ENCODE data around the gene IQGAP2.

The IQGAP2 gene

GRCh38 chr5:76682387-76682786, 279.3 kb downstream of the IQGAP2 start:
- in situ Hi-C loops (cut with MboI; ENCODE audit: low sequenced_read_pairs), result no loop called here

DNA sequence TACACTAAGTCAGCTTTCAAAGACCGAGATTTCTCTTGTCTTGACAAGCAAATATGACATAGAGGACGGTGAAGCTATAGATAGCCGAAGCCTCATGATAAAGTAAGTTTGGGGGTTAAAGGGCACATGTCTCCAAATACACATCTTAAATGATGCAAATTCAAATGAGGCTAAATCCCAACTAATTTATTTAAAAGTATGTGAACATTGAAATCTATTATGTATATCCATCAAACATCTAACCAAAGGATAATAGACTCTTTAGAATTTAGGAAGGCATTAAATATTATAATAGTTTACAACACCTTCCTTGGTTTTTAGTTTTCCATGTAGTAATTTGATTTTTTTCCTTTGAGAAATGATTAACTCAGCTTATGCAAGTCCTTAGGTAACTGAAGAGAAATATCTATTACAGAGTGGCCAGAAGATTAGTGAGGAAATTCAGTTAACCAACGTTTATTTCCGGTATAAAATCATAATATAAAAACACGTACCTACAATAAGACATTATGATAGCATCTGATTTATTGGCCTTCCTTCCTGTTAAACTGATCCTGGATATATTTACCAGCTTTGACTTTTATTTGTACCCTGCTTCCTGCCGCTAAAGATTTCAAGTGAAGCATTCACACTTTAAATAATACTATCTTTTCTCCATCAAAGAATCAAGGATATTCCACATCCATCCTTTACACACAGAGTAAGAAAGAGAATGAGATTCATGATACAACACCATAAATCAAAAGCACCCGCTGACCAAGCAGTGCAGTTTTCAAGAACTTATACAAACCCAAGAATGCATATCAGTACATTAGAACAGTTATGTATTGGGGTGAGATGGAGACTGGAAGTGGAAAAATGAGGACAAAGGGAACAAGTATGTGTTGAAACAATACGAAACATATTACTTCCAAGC, 281.0 kb downstream of the IQGAP2 start:
- in situ Hi-C loops (cut with MboI; ENCODE audit: low sequenced_read_pairs), result no loop called here

- in situ Hi-C loops (cut with MboI; ENCODE audit: low sequenced_read_pairs), result no loop called here
These were observed 281.9 kb downstream of the IQGAP2 start for GRCh38 chr5:76684756-76685519.

GRCh38 chr5:76685704-76686103, 282.6 kb downstream of the IQGAP2 start:
- in situ Hi-C loops (cut with MboI; ENCODE audit: low sequenced_read_pairs), result no loop called here

DNA sequence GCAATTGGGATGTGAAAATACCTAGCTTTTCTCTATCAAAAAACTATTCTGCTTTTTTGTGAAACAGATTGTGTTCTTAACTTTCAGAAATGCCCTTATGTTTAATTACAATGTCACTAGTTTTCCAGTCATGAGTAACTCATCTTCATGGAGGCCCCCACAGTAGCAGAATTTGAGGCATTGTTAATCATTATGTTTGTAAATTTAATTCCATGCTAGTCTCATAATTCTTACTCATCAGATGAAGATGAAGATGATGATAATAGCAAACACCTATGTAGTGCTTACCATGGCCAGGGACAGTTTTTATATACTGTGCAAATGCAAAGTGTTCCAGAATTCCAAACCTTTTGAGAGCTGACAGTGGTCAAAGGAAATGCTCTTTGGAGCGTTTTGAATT, 285.1 kb downstream of the IQGAP2 start:
- in situ Hi-C loops (cut with MboI; ENCODE audit: low sequenced_read_pairs), result no loop called here

DNA sequence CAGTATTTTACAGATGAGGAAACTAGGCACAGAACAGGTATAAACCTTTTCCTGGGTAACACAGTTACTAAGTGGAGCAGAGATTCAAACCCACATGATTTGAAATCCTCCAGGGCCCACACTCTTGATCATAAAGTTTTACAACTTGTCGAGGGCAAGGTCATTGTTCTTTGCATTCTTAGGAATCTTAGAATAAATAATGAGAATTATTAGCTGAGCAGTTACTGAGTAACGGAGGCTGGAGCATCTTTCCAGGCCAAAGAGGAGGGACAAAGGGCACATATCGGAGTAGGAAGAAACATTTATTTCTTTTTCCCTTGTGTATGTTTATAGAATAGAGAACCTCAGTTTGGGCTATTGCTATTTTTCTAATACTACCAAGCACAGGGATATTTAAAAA, 285.8 kb downstream of the IQGAP2 start:
- in situ Hi-C loops (cut with MboI; ENCODE audit: low sequenced_read_pairs), result no loop called here

GRCh38 chr5:76689321-76690036, 286.4 kb downstream of the IQGAP2 start:
- in situ Hi-C loops (cut with MboI; ENCODE audit: low sequenced_read_pairs), result no loop called here

GRCh38 chr5:76690037-76690679, 287.1 kb downstream of the IQGAP2 start:
- in situ Hi-C loops (cut with MboI; ENCODE audit: low sequenced_read_pairs), result no loop called here

GRCh38 chr5:76690704-76691466, 287.8 kb downstream of the IQGAP2 start:
- in situ Hi-C loops (cut with MboI; ENCODE audit: low sequenced_read_pairs), result no loop called here

DNA sequence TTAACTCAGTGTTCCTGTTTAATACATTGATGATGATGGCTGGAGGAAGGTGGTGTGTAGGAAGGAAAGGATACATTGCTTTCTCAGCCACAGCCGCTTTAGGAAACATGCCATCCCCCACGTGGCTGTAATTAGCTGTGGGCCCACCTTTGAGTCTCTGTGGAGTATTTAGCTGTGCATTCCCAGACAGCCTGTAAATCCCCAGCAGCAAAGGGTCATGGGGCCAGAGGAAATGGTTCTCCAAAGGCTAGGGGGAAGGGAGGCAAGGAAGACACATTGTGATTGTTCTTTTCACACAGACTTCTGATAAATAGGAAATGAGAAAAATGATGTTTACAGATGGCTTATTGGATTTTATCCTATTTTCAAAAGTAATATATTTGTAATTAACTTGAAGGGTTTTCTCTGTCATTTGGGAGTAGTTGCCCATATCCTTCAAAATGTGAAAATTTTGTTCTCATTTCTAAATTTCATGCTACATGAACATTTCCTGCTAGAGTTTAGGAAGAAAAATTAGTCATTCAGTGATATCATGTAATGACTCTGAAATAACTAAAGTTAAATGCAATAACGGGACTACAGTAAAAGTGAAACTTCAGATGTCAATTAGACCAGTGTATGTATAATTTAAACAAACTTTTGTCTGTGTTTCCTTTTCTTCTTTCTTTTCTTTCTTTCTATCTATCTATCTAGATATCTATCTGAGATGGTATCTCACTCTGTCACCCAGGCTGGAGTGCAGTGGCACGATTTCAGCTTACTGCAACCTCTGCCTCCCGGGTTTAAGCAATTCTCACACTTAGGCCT, 288.6 kb downstream of the IQGAP2 start:
- in situ Hi-C loops (cut with MboI; ENCODE audit: low sequenced_read_pairs), result no loop called here

DNA sequence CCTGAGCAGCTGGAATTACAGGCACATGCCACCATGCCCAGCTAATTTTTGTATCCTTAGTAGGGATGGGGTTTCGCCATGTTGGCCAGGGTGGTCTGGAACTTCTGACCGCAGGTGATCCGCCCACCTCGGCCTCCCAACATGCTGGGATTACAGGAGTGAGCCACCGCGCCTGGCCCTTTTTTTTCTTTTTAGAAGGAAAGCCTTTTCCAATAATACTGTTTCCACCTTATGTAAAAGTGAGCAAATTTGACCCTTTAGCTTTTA, 289.1 kb downstream of the IQGAP2 start:
- in situ Hi-C loops (cut with MboI; ENCODE audit: low sequenced_read_pairs), result no loop called here

GRCh38 chr5:76692651-76693050, 289.6 kb downstream of the IQGAP2 start:
- in situ Hi-C loops (cut with MboI; ENCODE audit: low sequenced_read_pairs), result no loop called here

GRCh38 chr5:76693141-76693540, 290.1 kb downstream of the IQGAP2 start:
- in situ Hi-C loops (cut with MboI; ENCODE audit: low sequenced_read_pairs), result no loop called here

- in situ Hi-C loops (cut with MboI; ENCODE audit: low sequenced_read_pairs), result no loop called here
These were observed 291.2 kb downstream of the IQGAP2 start for GRCh38 chr5:76694317-76694716.

DNA sequence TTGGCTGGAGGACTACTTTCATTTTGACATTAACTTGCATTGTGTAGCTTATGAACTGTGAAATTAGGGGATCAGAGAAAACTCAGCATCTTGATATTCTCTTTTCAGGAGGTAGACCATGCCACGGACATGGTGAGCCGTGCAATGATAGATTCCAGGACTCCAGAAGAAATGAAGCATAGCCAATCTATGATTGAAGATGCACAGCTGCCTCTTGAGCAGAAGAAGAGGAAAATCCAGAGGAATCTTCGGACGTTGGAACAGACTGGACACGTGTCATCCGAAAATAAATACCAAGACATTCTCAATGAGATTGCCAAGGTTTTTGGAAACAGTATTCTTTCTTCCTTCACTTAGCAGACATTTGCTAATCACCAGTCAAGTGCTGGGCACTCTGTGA, 292.3 kb downstream of the IQGAP2 start:
- in situ Hi-C loops (cut with MboI; ENCODE audit: low sequenced_read_pairs), result no loop called here

DNA sequence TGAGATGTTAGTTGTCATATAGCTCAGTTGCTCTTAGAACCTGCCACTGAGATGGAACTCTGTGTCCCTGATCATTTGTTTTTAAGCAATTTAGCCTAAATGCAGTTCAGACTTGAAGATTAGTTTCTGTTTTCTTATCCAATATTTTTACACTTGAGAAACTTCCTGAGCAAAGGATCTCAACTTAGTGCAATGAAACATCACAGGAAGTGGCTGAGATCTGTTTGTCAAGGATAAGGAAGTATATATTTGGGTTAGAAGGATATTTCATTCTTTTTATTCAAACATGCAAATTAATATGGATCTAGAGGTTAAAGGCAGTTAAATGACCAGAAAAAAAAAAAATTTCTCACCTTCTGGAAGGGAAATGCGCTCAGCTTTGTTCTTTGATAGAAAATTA, 293.2 kb downstream of the IQGAP2 start:
- in situ Hi-C loops (cut with MboI; ENCODE audit: low sequenced_read_pairs), result no loop called here

- in situ Hi-C loops (cut with MboI; ENCODE audit: low sequenced_read_pairs), result no loop called here
These were observed 294.6 kb downstream of the IQGAP2 start for GRCh38 chr5:76697670-76698069.

GRCh38 chr5:76700571-76700970, 297.5 kb downstream of the IQGAP2 start:
- in situ Hi-C loops (cut with MboI; ENCODE audit: low sequenced_read_pairs), result no loop called here

DNA sequence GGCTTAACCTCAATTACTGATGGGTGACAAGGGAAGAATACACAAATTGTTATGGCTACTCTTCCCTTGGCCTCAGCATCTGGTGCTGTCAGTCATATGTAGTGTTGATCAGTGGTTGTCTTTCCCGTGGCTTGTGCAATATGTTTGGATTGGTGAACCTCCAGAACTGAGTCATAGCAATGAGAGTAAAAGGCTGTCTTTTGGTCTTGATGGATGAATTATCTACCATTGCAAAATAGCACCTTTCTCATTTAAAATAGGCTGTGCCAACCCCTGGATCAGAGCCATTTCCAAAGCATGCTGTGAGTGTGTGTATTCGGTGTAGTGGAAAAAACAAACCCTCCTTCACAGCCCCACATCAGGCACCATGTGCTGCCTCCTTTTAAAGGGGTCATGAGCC, 298.2 kb downstream of the IQGAP2 start:
- in situ Hi-C loops (cut with MboI; ENCODE audit: low sequenced_read_pairs), result no loop called here

- in situ Hi-C loops (cut with MboI; ENCODE audit: low sequenced_read_pairs), result no loop called here
These were observed 300.6 kb downstream of the IQGAP2 start for GRCh38 chr5:76703707-76704106.
